Panc1 (cell line): Measurements from ENCODE around the gene TF. TPM values are rescaled to one million over a fixed set of nuclear protein-coding genes. Genes with fewer than 3 reads are reported as not detected.

Experiments used
- ATAC-seq: fragments of 200-7000 bp; cut with Tn5 transposase; 2 replicates; pipeline ENCODE4 v1.9.1; 2020; ENCODE audit warnings: mild to moderate bottlenecking, moderate library complexity
- BruUV-seq: library from RNA; stranded (reverse); fragments of 400-500 nt; replicated peaks from 2 replicates; lab custom pipeline; 2021; lab: Mats Ljungman, UMichigan
- CTCF ChIA-PET: fragments of 300-600 bp; sonication (Branson Sonifier 250); formaldehyde crosslinking; loops from one replicate; lab custom pipeline; 2022; ENCODE audit warnings: antibody characterized with exemption; lab: Charles Lee
- POLR2A ChIA-PET: fragments of 300-600 bp; sonication (Branson Sonifier 250); formaldehyde crosslinking; loops from one replicate; lab custom pipeline; 2022; ENCODE audit warnings: antibody characterized with exemption; lab: Charles Lee
- DNase-seq: peaks from one replicate; pipeline ENCODE4 v3.0.0-alpha.2; 2010; ENCODE audit warnings: low read depth, low spot score
- H3K27ac ChIP-seq: 2 replicates; pipeline ENCODE4 v1.5.1; 2011; ENCODE audit warnings: mild to moderate bottlenecking, low read length, inconsistent platforms
- H3K27me3 ChIP-seq: fragments of 200-500 bp; sonication (Bioruptor generic); 2 replicates; pipeline ENCODE4 v1.6.0; 2014; ENCODE audit warnings: low read length, inconsistent platforms; ENCODE audit not compliant: control insufficient read depth, insufficient read depth
- H3K36me3 ChIP-seq: fragments of 200-500 bp; sonication (Bioruptor generic); 2 replicates; pipeline ENCODE4 v1.5.1; 2014; ENCODE audit warnings: inconsistent platforms, mild to moderate bottlenecking, low read length, moderate library complexity; ENCODE audit not compliant: control insufficient read depth, insufficient read depth
- H3K4me1 ChIP-seq: 2 replicates; pipeline ENCODE4 v1.5.1; 2011; ENCODE audit warnings: inconsistent platforms, mild to moderate bottlenecking, low read length, moderate library complexity; ENCODE audit not compliant: control insufficient read depth, insufficient read depth
- H3K4me3 ChIP-seq, 2 experiments: 2 replicates each; pipeline ENCODE4 v1.5.1; 2011 to 2012; ENCODE audit warnings: low read depth in 2 of 2, low read length in 2 of 2, mild to moderate bottlenecking in 2 of 2, inconsistent platforms in 1 of 2, moderate library complexity in 1 of 2
- H3K9me3 ChIP-seq: fragments of 200-500 bp; sonication (Bioruptor generic); 2 replicates; pipeline ENCODE4 v1.5.1; 2014; ENCODE audit warnings: low read depth, mild to moderate bottlenecking, inconsistent platforms, low read length, moderate library complexity; ENCODE audit not compliant: control insufficient read depth, insufficient read depth
- POLR2AphosphoS5 ChIP-seq: IDR thresholded peaks from 2 replicates; pipeline ENCODE4 v1.6.1; 2012; ENCODE audit warnings: mild to moderate bottlenecking, low read depth, low read length, moderate library complexity
- REST ChIP-seq, 2 experiments: IDR thresholded peaks; 2 replicates each; pipeline ENCODE4 v1.6.1; 2011 to 2012; ENCODE audit warnings: low read depth in 2 of 2, control low read depth in 1 of 2, low read length in 1 of 2, mild to moderate bottlenecking in 1 of 2, moderate library complexity in 1 of 2; ENCODE audit not compliant: insufficient read depth in 1 of 2
- SIN3A ChIP-seq: IDR thresholded peaks from 2 replicates; pipeline ENCODE4 v1.6.1; 2012; ENCODE audit warnings: low read depth, mild to moderate bottlenecking, low read length, moderate library complexity, borderline replicate concordance; ENCODE audit not compliant: insufficient read depth
- TCF7L2 ChIP-seq: IDR thresholded peaks from 2 replicates; pipeline ENCODE4 v1.6.1; 2011; ENCODE audit warnings: mild to moderate bottlenecking, low read depth, low read length, inconsistent platforms
- in situ Hi-C: cut with HindIII; loops from 2 replicates; pipeline ENCODE4 v1.10.0; 2016; ENCODE audit warnings: low sequenced_read_pairs, low pct_unique_long_range_greater_than_20kb
- intact Hi-C: fragments of 100-400 bp; cut with micrococcal nuclease; formaldehyde crosslinking; loops from one replicate; pipeline ENCODE4 v1.10.0; 2022; ENCODE audit not compliant: unreplicated experiment
- total RNA-seq: library from RNA; stranded (reverse); gene quantifications from one replicate; pipeline ENCODE4 v1.2.1, GENCODE V29; 2021; ENCODE audit not compliant: unreplicated experiment
- TF ChIP-seq, protein P1 (sequence below): fragments of 450-650 bp; IDR thresholded peaks from 2 replicates; pipeline ENCODE4 v1.5.1; 2017; ENCODE audit warnings: mild to moderate bottlenecking

TF gene
- total RNA-seq, 1 experiment from 2014 or later: 9.5 TPM

GRCh38 chr3:133782454-133782853 is 36.3 kb downstream of the TF start:
- H3K4me1 ChIP-seq: no peaks in the 10 kb centered on the region
- ChIA-PET CTCF (no interaction called here), POLR2A (no interaction called here)
- H3K27ac ChIP-seq: no peak overlapping the region
- H3K9me3 ChIP-seq: no peaks in the 10 kb centered on the region
- no peaks in the 10 kb centered on the region for H3K36me3 ChIP-seq
- no peak overlapping the region for H3K4me3 ChIP-seq
- BruUV-seq: no TSS peak
- no peak for DNase-seq
- intact Hi-C loops: no loop called here
- H3K27me3 ChIP-seq: peaks cover 3% of the 10 kb centered on the region
- ATAC-seq: no peak
- in situ Hi-C loops: no loop called here
- TF ChIP-seq POLR2AphosphoS5: no peak
- no peak for TF ChIP-seq TCF7L2
- TF ChIP-seq, protein P1, sequence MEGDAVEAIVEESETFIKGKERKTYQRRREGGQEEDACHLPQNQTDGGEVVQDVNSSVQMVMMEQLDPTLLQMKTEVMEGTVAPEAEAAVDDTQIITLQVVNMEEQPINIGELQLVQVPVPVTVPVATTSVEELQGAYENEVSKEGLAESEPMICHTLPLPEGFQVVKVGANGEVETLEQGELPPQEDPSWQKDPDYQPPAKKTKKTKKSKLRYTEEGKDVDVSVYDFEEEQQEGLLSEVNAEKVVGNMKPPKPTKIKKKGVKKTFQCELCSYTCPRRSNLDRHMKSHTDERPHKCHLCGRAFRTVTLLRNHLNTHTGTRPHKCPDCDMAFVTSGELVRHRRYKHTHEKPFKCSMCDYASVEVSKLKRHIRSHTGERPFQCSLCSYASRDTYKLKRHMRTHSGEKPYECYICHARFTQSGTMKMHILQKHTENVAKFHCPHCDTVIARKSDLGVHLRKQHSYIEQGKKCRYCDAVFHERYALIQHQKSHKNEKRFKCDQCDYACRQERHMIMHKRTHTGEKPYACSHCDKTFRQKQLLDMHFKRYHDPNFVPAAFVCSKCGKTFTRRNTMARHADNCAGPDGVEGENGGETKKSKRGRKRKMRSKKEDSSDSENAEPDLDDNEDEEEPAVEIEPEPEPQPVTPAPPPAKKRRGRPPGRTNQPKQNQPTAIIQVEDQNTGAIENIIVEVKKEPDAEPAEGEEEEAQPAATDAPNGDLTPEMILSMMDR: no peak
- TF ChIP-seq REST (IDR thresholded peaks at IDR 0.05; ENCODE audit: insufficient read depth in 1 of 2, low read depth in 2 of 2, low read length in 1 of 2): no peak
- no peak for TF ChIP-seq SIN3A

DNA sequence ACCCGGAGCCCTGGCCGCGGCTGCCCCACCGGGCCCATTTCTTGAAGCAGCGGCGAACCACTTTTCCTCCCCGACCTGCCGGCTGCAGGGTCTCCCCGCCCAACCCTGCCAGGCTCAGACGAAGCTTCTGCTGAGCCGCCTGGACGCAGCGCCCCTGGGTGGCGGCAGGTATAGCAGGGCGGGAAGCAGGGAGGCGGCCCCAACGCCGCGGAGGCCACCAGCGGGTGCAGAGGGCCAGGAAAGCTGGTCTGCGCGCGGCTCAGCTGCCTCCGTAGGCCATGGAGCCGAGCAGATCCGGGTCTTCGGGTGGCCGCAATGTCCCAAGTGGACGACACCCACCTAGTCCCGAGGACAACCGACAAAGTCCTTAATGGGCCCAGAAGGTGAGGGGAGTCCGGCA is 37.6 kb downstream of the TF start:
- TF ChIP-seq REST (IDR thresholded peaks at IDR 0.05; ENCODE audit: insufficient read depth in 1 of 2, low read depth in 2 of 2, low read length in 1 of 2): no peak
- TF ChIP-seq TCF7L2: no peak
- TF ChIP-seq, protein P1: no peak
- TF ChIP-seq POLR2AphosphoS5: no peak
- TF ChIP-seq SIN3A: no peak
- DNase-seq (no peak), ATAC-seq (no peak)
- in situ Hi-C loops: no loop called here
- BruUV-seq: no TSS peak
- no peaks in the 10 kb centered on the region for H3K36me3 ChIP-seq
- no peaks in the 10 kb centered on the region for H3K4me1 ChIP-seq
- no peak overlapping the region for H3K27ac ChIP-seq
- POLR2A ChIA-PET: no interaction called here
- no peaks in the 10 kb centered on the region for H3K9me3 ChIP-seq
- no peaks in the 10 kb centered on the region; the same call in 1 of the 2 replicates for H3K27me3 ChIP-seq
- CTCF ChIA-PET: no interaction called here
- H3K4me3 ChIP-seq: no peak overlapping the region
- intact Hi-C loops: no loop called here
